Measurements from ENCODE around the gene LTC4S. TPM values are rescaled to one million over a fixed set of nuclear protein-coding genes. Genes with fewer than 3 reads are reported as not detected.
A peak's percentile ranks its signal among the peaks of the same experiment; 100 is the strongest.

The LTC4S gene
- total and polyA plus RNA-seq, 2 donors (not counting 3 experiments of a cell fraction or from before 2014, with no cell fraction given): 0.95 to 6.3 TPM

GRCh38 chr5:179817890-179818745, 24.3 kb downstream of the LTC4S start:
- no peak for FAIRE-seq
- H3K27ac ChIP-seq (ENCODE audit: insufficient read depth, low read depth, low read length): peak overlapping the region; percentile 96
- intact Hi-C loops (cut with micrococcal nuclease) (loop anchor here (5.0 kb wide), 1 partner anchor 196 kb away; the partner anchor contains the start of gene HNRNPH1), dilution Hi-C loops (cut with MboI; ENCODE audit: extremely low pct_ligation_motif_present, low sequenced_read_pairs) (no loop called here)
- no peaks in the 10 kb centered on the region for H3K27me3 ChIP-seq (ENCODE audit: control insufficient read depth in 2 of 2, insufficient read depth in 2 of 2, low read length in 2 of 2)
- POLR2A ChIA-PET: no interaction called here
- H3K4me1 ChIP-seq (ENCODE audit: control insufficient read depth, extremely low read depth, insufficient read depth, low read length): peaks cover 36% of the 10 kb centered on the region
- no peak overlapping the region for H3K4me2 ChIP-seq (ENCODE audit: insufficient read depth, low read length)
- TF ChIP-seq MYC (IDR thresholded peaks at IDR 0.05; ENCODE audit: low read depth, low read length): no peak
- no peak for TF ChIP-seq CTCF (IDR thresholded peaks at IDR 0.05; ENCODE audit: extremely low read depth in 1 of 2, insufficient read depth in 1 of 2, low read depth in 1 of 2, low read length in 2 of 2)
- TF ChIP-seq POLR2A (IDR thresholded peaks at IDR 0.05; ENCODE audit: low read depth, low read length): no peak
- no peak for TF ChIP-seq JUN (IDR thresholded peaks at IDR 0.05; ENCODE audit: borderline replicate concordance, insufficient read depth, insufficient read length, low read depth)
- no peak for DNase-seq (ENCODE audit: low read depth, low spot score)
- BruUV-seq (replicated peaks): TSS peak; percentile 2
- peaks cover 5% of the 10 kb centered on the region for H4K20me1 ChIP-seq (replicated peaks; ENCODE audit: control insufficient read depth, extremely low read depth, insufficient read depth, low read length)
- H3K9me1 ChIP-seq (replicated peaks; ENCODE audit: control insufficient read depth, extremely low read depth, insufficient read depth, low read length): no peaks in the 10 kb centered on the region
- CTCF ChIA-PET: interaction anchor here (1.8 kb wide), 1 partner anchor 16 kb away, joined by 5 read pairs; no protein-coding TSS in a partner anchor
- H3K36me3 ChIP-seq (ENCODE audit: control insufficient read depth in 2 of 2, extremely low read depth in 1 of 2, insufficient read depth in 2 of 2, low read length in 2 of 2): peaks cover 3 to 6% of the 10 kb centered on the region in 2 experiments
- peak overlapping the region; percentile 4 for H2AFZ ChIP-seq (ENCODE audit: low read depth, low read length)
- no peaks in the 10 kb centered on the region for H3K9me3 ChIP-seq (replicated peaks; ENCODE audit: control insufficient read depth, insufficient read depth, low read length)
- H3K79me2 ChIP-seq (ENCODE audit: control insufficient read depth, insufficient read depth, low read length): peaks cover 26% of the 10 kb centered on the region
- H3K4me3 ChIP-seq (replicated peaks in 1 of 3; ENCODE audit: insufficient read depth in 1 of 3, low read depth in 1 of 3, low read length in 3 of 3): no peak overlapping the region
- H3K9ac ChIP-seq (replicated peaks; ENCODE audit: extremely low read depth, insufficient read depth, low read length): peak overlapping the region; percentile 11

All from endothelial cell of umbilical vein (primary cell).